Posterior vena cava (tissue), 2 donors: Measurements from ENCODE around the gene ODAD2. TPM values are rescaled to one million over a fixed set of nuclear protein-coding genes. Genes with fewer than 3 reads are reported as not detected.

ENCODE experiments used
- DNase-seq: peaks from one replicate; pipeline ENCODE4 v3.0.0-alpha.2; 2020; ENCODE audit warnings: low spot score
- intact Hi-C, 2 donors: fragments of 100-400 bp; cut with DNase I; formaldehyde crosslinking; loops; one replicate each; pipeline versions ENCODE4 v1.14.1 to v1.14.2; 2022 to 2023
- total RNA-seq, 2 donors: library from RNA; stranded (reverse); fragmentation: NEBNext Ultra II Directional; extraction: Animal tissue kit (Norgen Biotek cat#: 25700); gene quantifications; one replicate each; pipeline ENCODE4 v1.2.1, GENCODE V29; 2021
- donor health status: DM: yes; HTN: yes; CAD: no.
- donor health status: DM: yes; HTN: yes; CAD: no.

ODAD2 gene
- total RNA-seq, 2 donors from 2014 or later = 2.9 to 5.3 TPM

GRCh38 chr10:27865221-27865635, 133.7 kb downstream of the ODAD2 start:
- intact Hi-C loops = no loop called here
- no peak for DNase-seq

- DNase-seq = no peak
- intact Hi-C loops = no loop called here
Observed at GRCh38 chr10:27861781-27862180, 137.1 kb downstream of the ODAD2 start.

- intact Hi-C loops = no loop called here
Observed at GRCh38 chr10:27857616-27858015, 141.3 kb downstream of the ODAD2 start.

GRCh38 chr10:27844223-27844622, 154.7 kb downstream of the ODAD2 start:
- no peak for DNase-seq
- intact Hi-C loops = no loop called here

More at GRCh38 chr10:27857616-27858015, 141.3 kb downstream of the ODAD2 start:
- no peak for DNase-seq

GRCh38 chr10:27838901-27839300, 160.0 kb downstream of the ODAD2 start:
- intact Hi-C loops = no loop called here
- DNase-seq = no peak

GRCh38 chr10:27838361-27838760, 160.5 kb downstream of the ODAD2 start:
- DNase-seq = no peak
- intact Hi-C loops = no loop called here

- DNase-seq = no peak
- intact Hi-C loops = no loop called here
Observed at GRCh38 chr10:27834476-27834875, 164.4 kb downstream of the ODAD2 start.

- DNase-seq = no peak
- intact Hi-C loops = no loop called here
Observed at GRCh38 chr10:27833792-27834191, 165.1 kb downstream of the ODAD2 start.

- intact Hi-C loops = no loop called here
- no peak for DNase-seq
Observed at GRCh38 chr10:27832826-27833225, 166.1 kb downstream of the ODAD2 start.

- intact Hi-C loops = no loop called here
- no peak for DNase-seq
Observed at GRCh38 chr10:27826369-27826768, 172.5 kb downstream of the ODAD2 start.

- intact Hi-C loops = no loop called here
- DNase-seq = no peak
Observed at GRCh38 chr10:27822301-27822700, 176.6 kb downstream of the ODAD2 start.

- DNase-seq = no peak
- intact Hi-C loops = no loop called here
Observed at GRCh38 chr10:27820637-27821036, 178.2 kb downstream of the ODAD2 start.

- no peak for DNase-seq
- intact Hi-C loops = no loop called here
Observed at GRCh38 chr10:27819781-27820531, 178.9 kb downstream of the ODAD2 start.

- no peak for DNase-seq
- intact Hi-C loops = no loop called here
Observed at GRCh38 chr10:27816320-27816719, 182.6 kb downstream of the ODAD2 start.

- no peak for DNase-seq
- intact Hi-C loops = no loop called here
Observed at GRCh38 chr10:27815846-27816245, 183.0 kb downstream of the ODAD2 start.

GRCh38 chr10:27815261-27815660, 183.6 kb downstream of the ODAD2 start:
- DNase-seq = no peak
- intact Hi-C loops = no loop called here

GRCh38 chr10:27805180-27805579, 193.7 kb downstream of the ODAD2 start:
- intact Hi-C loops = no loop called here
- DNase-seq = peak; percentile 61

- intact Hi-C loops = no loop called here
- DNase-seq = no peak
Observed at GRCh38 chr10:27804136-27804535, 194.7 kb downstream of the ODAD2 start.

GRCh38 chr10:27801171-27801785, 197.6 kb downstream of the ODAD2 start:
- DNase-seq = no peak
- intact Hi-C loops = no loop called here

GRCh38 chr10:27799046-27799445, 199.8 kb downstream of the ODAD2 start:
- no peak for DNase-seq
- intact Hi-C loops = no loop called here

GRCh38 chr10:27794157-27794556, 204.7 kb downstream of the ODAD2 start:
- intact Hi-C loops = no loop called here

More at GRCh38 chr10:27794157-27794556, 204.7 kb downstream of the ODAD2 start:
- no peak for DNase-seq
